GM12878 (cell line): ENCODE measurements around the gene UBE2D1. TPM values are rescaled to one million over a fixed set of nuclear protein-coding genes. Genes with fewer than 3 reads are reported as not detected.

Source experiments
- ATAC-seq: fragments of 200-7000 bp; cut with Tn5 transposase; 3 replicates; pipeline ENCODE4 v1.9.1; 2020; ENCODE audit warnings: mild to moderate bottlenecking, moderate library complexity
- BruUV-seq: library from RNA; stranded (reverse); fragments of 400-500 nt; replicated peaks from 2 replicates; lab custom pipeline; 2021; lab: Mats Ljungman, UMichigan
- CTCF ChIA-PET: fragments of 300-600 bp; sonication (Branson Sonifier 250); formaldehyde crosslinking; extraction: SDS; loops from one replicate; lab custom pipeline; 2021; ENCODE audit warnings: inconsistent platforms; lab: Yijun Ruan, JAX
- POLR2A ChIA-PET: fragments of 350-600 bp; formaldehyde crosslinking; extraction: SDS; loops from one replicate; lab custom pipeline; 2021; ENCODE audit warnings: inconsistent platforms; lab: Charles Lee
- RAD21 ChIA-PET: fragments of 300-600 bp; sonication (Branson Sonifier 250); formaldehyde crosslinking; loops from one replicate; lab custom pipeline; 2023; ENCODE audit warnings: antibody characterized with exemption; ENCODE audit not compliant: unreplicated experiment; lab: Charles Lee
- SMC1A ChIA-PET: fragments of 300-600 bp; sonication (Branson Sonifier 250); formaldehyde crosslinking; loops from one replicate; lab custom pipeline; 2023; ENCODE audit not compliant: unreplicated experiment, uncharacterized antibody; lab: Charles Lee
- DNase-seq: peaks from one replicate; pipeline ENCODE4 v3.0.0-alpha.2; 2011; ENCODE audit warnings: low read depth, low spot score
- FAIRE-seq: peaks from 3 replicates; lab custom pipeline; 2011; peaks lifted over from hg19 to GRCh38; lab: Jason Lieb, UNC
- H2AFZ ChIP-seq: 2 replicates; pipeline ENCODE4 v1.6.0; 2011; ENCODE audit warnings: low read depth, low read length, control low read depth; ENCODE audit not compliant: control insufficient read depth
- H3K27ac ChIP-seq: 2 replicates; pipeline ENCODE4 v1.5.1; 2011; ENCODE audit warnings: control low read depth; ENCODE audit not compliant: control insufficient read depth, insufficient read depth
- H3K27me3 ChIP-seq, 2 experiments: replicated peaks in 1 of 2; 2 replicates each; pipeline versions ENCODE4 v1.6.0 to v1.6.1; 2011; ENCODE audit warnings: low read length in 1 of 2; ENCODE audit not compliant: control insufficient read depth in 2 of 2, insufficient read depth in 2 of 2
- H3K36me3 ChIP-seq, 2 experiments: 2 replicates each; pipeline ENCODE4 v1.5.1; 2011; ENCODE audit warnings: low read length in 1 of 2; ENCODE audit not compliant: control insufficient read depth in 2 of 2, insufficient read depth in 2 of 2
- H3K4me1 ChIP-seq: 2 replicates; pipeline ENCODE4 v1.6.1; 2011; ENCODE audit warnings: mild to moderate bottlenecking, low read length, moderate library complexity, mixed read lengths; ENCODE audit not compliant: control insufficient read depth, insufficient read depth
- H3K4me2 ChIP-seq: 2 replicates; pipeline ENCODE4 v1.6.0; 2011; ENCODE audit warnings: control low read depth; ENCODE audit not compliant: control insufficient read depth, insufficient read depth
- H3K4me3 ChIP-seq: fragments of 200-600 bp; sonication (generic); 2 replicates; pipeline ENCODE4 v1.5.1; 2016
- H3K79me2 ChIP-seq: 2 replicates; pipeline ENCODE4 v1.6.0; 2011; ENCODE audit warnings: low read length; ENCODE audit not compliant: control insufficient read depth, insufficient read depth
- H3K9ac ChIP-seq: 2 replicates; pipeline ENCODE4 v1.8.0; 2011; ENCODE audit warnings: low read length, control low read depth, mixed read lengths; ENCODE audit not compliant: control insufficient read depth, insufficient read depth
- H3K9me3 ChIP-seq: replicated peaks from 3 replicates; pipeline ENCODE4 v1.5.1; 2011; ENCODE audit warnings: mild to moderate bottlenecking, low read length; ENCODE audit not compliant: control insufficient read depth, insufficient read depth
- H4K20me1 ChIP-seq: 2 replicates; pipeline ENCODE4 v1.6.0; 2011; ENCODE audit not compliant: control insufficient read depth, insufficient read depth
- ATF3 ChIP-seq: IDR thresholded peaks from 2 replicates; pipeline ENCODE4 v1.6.1; 2011; ENCODE audit warnings: low read depth, mild to moderate bottlenecking, low read length, moderate library complexity, borderline replicate concordance; ENCODE audit errors: extremely low read depth
- BCL11A ChIP-seq: IDR thresholded peaks from 2 replicates; pipeline ENCODE4 v1.6.1; 2011; ENCODE audit warnings: low read depth, low read length
- BHLHE40 ChIP-seq, 2 experiments: fragments of 450-650 bp in 1 of 2; IDR thresholded peaks; 2 replicates each; pipeline ENCODE4 v1.6.1; 2011 to 2017; ENCODE audit warnings: low read depth in 2 of 2, borderline replicate concordance in 1 of 2, improper control_type of control experiment in 1 of 2, low read length in 1 of 2, mild to moderate bottlenecking in 1 of 2
- CBFB ChIP-seq: IDR thresholded peaks from 2 replicates; pipeline ENCODE4 v1.6.1; 2016; ENCODE audit warnings: antibody characterized with exemption, low read depth
- CHD2 ChIP-seq: IDR thresholded peaks from 2 replicates; pipeline ENCODE4 v1.6.1; 2011; ENCODE audit warnings: low read depth, low read length, improper control_type of control experiment, borderline replicate concordance
- CREM ChIP-seq: IDR thresholded peaks from 2 replicates; pipeline ENCODE4 v1.6.1; 2014; ENCODE audit warnings: antibody characterized with exemption, low read depth
- ELK1 ChIP-seq: IDR thresholded peaks from 2 replicates; pipeline ENCODE4 v1.6.1; 2012; ENCODE audit warnings: low read depth, low read length, improper control_type of control experiment
- GATAD2B ChIP-seq: fragments of 450-650 bp; conservative IDR thresholded peaks from 2 replicates; pipeline ENCODE4 v1.6.1; 2017; ENCODE audit warnings: low read depth, mild to moderate bottlenecking, moderate library complexity
- IRF4 ChIP-seq: IDR thresholded peaks from 2 replicates; pipeline ENCODE4 v1.6.1; 2011; ENCODE audit warnings: low read depth, low read length
- KAT2A ChIP-seq: conservative IDR thresholded peaks from 2 replicates; pipeline ENCODE4 v1.6.1; 2011; ENCODE audit warnings: low read depth, low read length; ENCODE audit not compliant: control insufficient read depth
- NR2F1 ChIP-seq: fragments of 450-650 bp; conservative IDR thresholded peaks from 2 replicates; pipeline ENCODE4 v1.6.1; 2017; ENCODE audit warnings: mild to moderate bottlenecking
- PAX8 ChIP-seq: fragments of 450-650 bp; IDR thresholded peaks from 2 replicates; pipeline ENCODE4 v1.6.1; 2017; ENCODE audit warnings: mild to moderate bottlenecking, moderate library complexity
- RBBP5 ChIP-seq: fragments of 200-600 bp; sonication (generic); conservative IDR thresholded peaks from 2 replicates; pipeline ENCODE4 v1.6.1; 2016
- SIX5 ChIP-seq: IDR thresholded peaks from 2 replicates; pipeline ENCODE4 v1.6.1; 2011; ENCODE audit warnings: mild to moderate bottlenecking, low read depth, low read length, moderate library complexity; ENCODE audit not compliant: severe bottlenecking
- STAT3 ChIP-seq: IDR thresholded peaks from 2 replicates; pipeline ENCODE4 v1.6.1; 2011; ENCODE audit warnings: low read depth, low read length, improper control_type of control experiment
- TCF7 ChIP-seq: IDR thresholded peaks from 2 replicates; pipeline ENCODE4 v1.6.1; 2014; ENCODE audit warnings: antibody characterized with exemption, borderline replicate concordance
- WGBS: methylation state at CpG from one replicate; pipeline ENCODE4 v1.1.6; 2016; ENCODE audit warnings: low lambda C conversion rate; ENCODE audit not compliant: insufficient replicate concordance, insufficient coverage; ENCODE audit errors: missing lambda C conversion rate; 5-methylcytosine and 5-hydroxymethylcytosine counted together
- in situ Hi-C: fragments of 300-500 bp; cut with MboI; formaldehyde crosslinking; loops from 9 replicates; pipeline ENCODE4 v1.14.3; 2018; ENCODE audit warnings: mixed read lengths
- intact Hi-C: fragments of 100-400 bp; cut with micrococcal nuclease; formaldehyde crosslinking; loops from one replicate; pipeline ENCODE4 v1.14.2; 2022; ENCODE audit not compliant: unreplicated experiment
- polyA plus RNA-seq, 11 experiments: library from polyadenylated mRNA; depleted of rRNA in 4 of 11; unstranded in 6 of 11; stranded (reverse) in 5 of 11; fragments of >200 nt; fragmentation: Nextera tagmentation in 4 of 11; fragmentation: Illumina TruSeq in 1 of 11; extraction: Ambion mirVana in 4 of 11; extraction: Trizol in 1 of 11; gene quantifications; 1 replicate in 1 of 11; 2 replicates in 10 of 11; pipeline versions ENCODE4 v1.2.1 to v1.2.3, GENCODE V29; 2011 to 2016; ENCODE audit warnings: inconsistent platforms in 2 of 11, missing spikeins in 2 of 11, low read depth in 1 of 11
- total RNA-seq, 4 experiments: library from RNA; depleted of rRNA in 3 of 4; stranded (reverse); fragments of >200 nt in 3 of 4; fragmentation: Illumina TruSeq in 1 of 4; extraction: Trizol in 1 of 4; gene quantifications; 2 replicates each; pipeline versions ENCODE4 v1.2.1 to v1.2.3, GENCODE V29; 2013 to 2021

UBE2D1 gene
- total and polyA plus RNA-seq, 10 of the 15 experiments (the other 5 are each of a cell fraction or from before 2014, with no cell fraction given) = 6.1 to 32.0 (median 15.5) TPM

DNA sequence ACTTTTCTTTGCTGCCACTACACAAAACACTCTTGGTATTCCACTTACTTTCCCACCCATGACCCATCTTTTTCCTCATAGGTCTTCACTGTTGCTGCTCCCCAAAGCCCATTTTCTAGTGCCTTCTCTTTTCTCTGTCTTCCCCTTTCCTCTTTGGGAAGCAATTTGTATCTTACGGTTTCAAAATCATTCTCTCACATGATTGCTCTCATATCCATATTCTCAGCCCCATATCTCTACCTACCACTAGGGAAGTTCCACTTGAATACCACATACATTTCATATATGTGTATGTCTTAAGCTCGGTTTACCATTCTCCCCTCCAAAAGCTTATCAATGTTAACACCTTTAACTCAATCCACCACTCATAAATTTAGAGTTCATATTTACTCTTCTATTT, 3.2 kb upstream of the UBE2D1 start:
- SMC1A ChIA-PET = no interaction called here
- FAIRE-seq (no peak), DNase-seq (no peak), ATAC-seq (no peak)
- no peaks in the 10 kb centered on the region for H3K9me3 ChIP-seq
- H2AFZ ChIP-seq = no peak overlapping the region
- no peak overlapping the region for H3K27ac ChIP-seq
- intact Hi-C loops = no loop called here
- TF ChIP-seq SIX5 (no peak), KAT2A (no peak)
- CTCF ChIA-PET = no interaction called here
- peaks cover 0 to 3% of the 10 kb centered on the region in 2 experiments; a peak in 1 of 4 replicates for H3K27me3 ChIP-seq
- POLR2A ChIA-PET = no interaction called here
- 56% methylated on average over 2 of the region's 2 CpGs for WGBS
- H3K4me1 ChIP-seq = no peaks in the 10 kb centered on the region
- H3K9ac ChIP-seq = no peak overlapping the region
- BruUV-seq = no TSS peak
- RAD21 ChIA-PET = no interaction called here
- H3K4me2 ChIP-seq = no peak overlapping the region
- peaks cover 18% of the 10 kb centered on the region for H3K79me2 ChIP-seq
- in situ Hi-C loops = no loop called here
- no peaks in the 10 kb centered on the region for H4K20me1 ChIP-seq
- no peaks in the 10 kb centered on the region for H3K36me3 ChIP-seq
- no peak overlapping the region for H3K4me3 ChIP-seq

GRCh38 chr10:58335306-58336005, 650 bp downstream of the UBE2D1 start:
- peak overlapping the region; percentile 72 for H2AFZ ChIP-seq
- peaks cover 0 to 3% of the 10 kb centered on the region in 2 experiments; a peak in 1 of 4 replicates for H3K27me3 ChIP-seq
- no peaks in the 10 kb centered on the region for H4K20me1 ChIP-seq
- SMC1A ChIA-PET = interaction anchor here (1.1 to 2.4 kb wide), 4 partner anchors 10 to 51 kb away, joined by 3 to 8 read pairs (median 3); partner anchors contain the start of gene TFAM
- H3K79me2 ChIP-seq = peaks cover 26% of the 10 kb centered on the region
- H3K9me3 ChIP-seq = no peaks in the 10 kb centered on the region
- peaks cover under 1% of the 10 kb centered on the region; the same call in 1 of the 2 replicates for H3K4me1 ChIP-seq
- CTCF ChIA-PET = interaction anchor here (0.8 to 2.1 kb wide), 2 partner anchors 49 to 56 kb away, joined by 4 to 6 read pairs; no protein-coding TSS in a partner anchor
- peak overlapping the region; percentile 58 for H3K27ac ChIP-seq
- ATAC-seq (peak; percentile 76), DNase-seq (no peak), FAIRE-seq (no peak)
- WGBS = 4% methylated on average over 36 of the region's 37 CpGs
- in situ Hi-C loops = no loop called here
- POLR2A ChIA-PET = interaction anchor here (1.3 to 2.1 kb wide), 3 partner anchors 12 to 67 kb away, joined by 3 to 10 read pairs (median 7); partner anchors contain the start of genes CISD1 and TFAM
- peak overlapping the region; percentile 80 for H3K4me2 ChIP-seq
- H3K4me3 ChIP-seq = peak overlapping the region; percentile 95
- peak overlapping the region; percentile 80 for H3K9ac ChIP-seq
- H3K36me3 ChIP-seq = no peaks in the 10 kb centered on the region
- BruUV-seq = no TSS peak
- intact Hi-C loops = loop anchor here (5.0 kb wide), 2 partner anchors 37 to 68 kb away; partner anchors contain the start of genes CISD1 and IPMK
- RAD21 ChIA-PET = interaction anchor here (1.9 kb wide), 1 partner anchor 49 kb away, joined by 11 read pairs; no protein-coding TSS in a partner anchor
- no peak for TF ChIP-seq IRF4
- TF ChIP-seq PAX8 = no peak
- no peak for TF ChIP-seq KAT2A
- 0 out of 2 replicates have a peak, but pooled peaks have one; percentile 40 for TF ChIP-seq NR2F1
- TF ChIP-seq BHLHE40 (IDR thresholded peaks at IDR 0.05; ENCODE audit: borderline replicate concordance in 1 of 2, low read depth in 2 of 2, low read length in 1 of 2) = no peak
- 0 out of 2 replicates have a peak, but pooled peaks have one; percentile 59 for TF ChIP-seq GATAD2B
- no peak for TF ChIP-seq CREM
- TF ChIP-seq CHD2 = no peak
- TF ChIP-seq CBFB = no peak
- TF ChIP-seq ATF3 = no peak
- TF ChIP-seq RBBP5 = no peak
- no peak for TF ChIP-seq STAT3
- no peak for TF ChIP-seq ELK1
- no peak for TF ChIP-seq BCL11A
- no peak for TF ChIP-seq TCF7
